KMS-11 (cell line): ENCODE results near the gene KRTAP10-10.

ENCODE experiments used
- H2AFZ ChIP-seq: fragments of 200-600 bp; sonication (generic); 2 replicates; pipeline ENCODE4 v1.6.1; 2016; ENCODE audit warnings: antibody characterized with exemption, mixed run types, low read depth
- H3K27ac ChIP-seq: fragments of 200-600 bp; sonication (generic); 2 replicates; pipeline ENCODE4 v1.6.1; 2016; ENCODE audit warnings: mild to moderate bottlenecking, mixed run types
- H3K27me3 ChIP-seq: fragments of 200-600 bp; sonication (generic); 2 replicates; pipeline ENCODE4 v1.6.1; 2017; ENCODE audit warnings: mild to moderate bottlenecking, low read depth, mixed run types, moderate library complexity; ENCODE audit not compliant: insufficient read depth
- H3K36me3 ChIP-seq: fragments of 200-600 bp; sonication (generic); 2 replicates; pipeline ENCODE4 v1.6.1; 2017; ENCODE audit warnings: mild to moderate bottlenecking, mixed run types; ENCODE audit not compliant: insufficient read depth
- H3K4me1 ChIP-seq: fragments of 200-600 bp; sonication (generic); 2 replicates; pipeline ENCODE4 v1.6.1; 2016; ENCODE audit warnings: mild to moderate bottlenecking, low read depth, mixed run types; ENCODE audit not compliant: poor library complexity, severe bottlenecking
- H3K4me2 ChIP-seq: fragments of 200-600 bp; sonication (generic); 2 replicates; pipeline ENCODE4 v1.7.0; 2016; ENCODE audit warnings: mild to moderate bottlenecking, mixed run types
- H3K4me3 ChIP-seq: fragments of 200-600 bp; sonication (generic); IDR thresholded peaks from 2 replicates; pipeline ENCODE4 v1.6.1; 2017; ENCODE audit warnings: low read depth, low read length, mixed read lengths; ENCODE audit not compliant: insufficient read depth
- H3K79me2 ChIP-seq: fragments of 200-600 bp; sonication (generic); 2 replicates; pipeline ENCODE4 v1.6.1; 2016; ENCODE audit warnings: low read depth, mixed run types; ENCODE audit not compliant: insufficient read depth
- H3K9ac ChIP-seq: fragments of 200-600 bp; sonication (generic); 2 replicates; pipeline ENCODE4 v1.6.1; 2016; ENCODE audit warnings: mild to moderate bottlenecking, mixed run types
- H4K20me1 ChIP-seq: fragments of 200-600 bp; sonication (generic); 2 replicates; pipeline ENCODE4 v1.6.1; 2016; ENCODE audit warnings: mild to moderate bottlenecking, mixed run types; ENCODE audit not compliant: insufficient read depth
- CTCF ChIP-seq: fragments of 200-600 bp; sonication (generic); conservative IDR thresholded peaks from 2 replicates; pipeline ENCODE4 v1.6.1; 2017; ENCODE audit warnings: low read depth, mild to moderate bottlenecking, antibody characterized with exemption, low read length, moderate library complexity, mixed read lengths

The KRTAP10-10 gene

GRCh38 chr21:44618504-44618903 lies 18.7 kb upstream of the KRTAP10-10 start:
- Histone ChIP-seq H3K9ac (no peak overlapping the region), H3K27me3 (peaks cover 39% of the 10 kb centered on the region), H2AFZ (no peak overlapping the region), H3K4me3 (no peak overlapping the region), H3K79me2 (no peaks in the 10 kb centered on the region), H3K4me2 (no peak overlapping the region), H3K4me1 (no peaks in the 10 kb centered on the region), H4K20me1 (no peaks in the 10 kb centered on the region), H3K27ac (no peak overlapping the region), H3K36me3 (no peaks in the 10 kb centered on the region)
- no peak for TF ChIP-seq CTCF

- no peak overlapping the region for H3K4me3 ChIP-seq
- H3K36me3 ChIP-seq, result no peaks in the 10 kb centered on the region
- no peak overlapping the region for H2AFZ ChIP-seq
Observed at GRCh38 chr21:44618909-44619308, 18.2 kb upstream of the KRTAP10-10 start.

GRCh38 chr21:44619886-44620285 lies 17.3 kb upstream of the KRTAP10-10 start:
- no peak overlapping the region for H3K4me3 ChIP-seq
- peaks cover 33% of the 10 kb centered on the region for H3K27me3 ChIP-seq
- no peak overlapping the region for H3K9ac ChIP-seq
- no peaks in the 10 kb centered on the region for H3K36me3 ChIP-seq
- H3K4me2 ChIP-seq, result no peak overlapping the region
- no peaks in the 10 kb centered on the region for H3K79me2 ChIP-seq
- no peak overlapping the region for H2AFZ ChIP-seq
- no peaks in the 10 kb centered on the region for H4K20me1 ChIP-seq
- no peak overlapping the region for H3K27ac ChIP-seq
- no peaks in the 10 kb centered on the region for H3K4me1 ChIP-seq
- no peak for TF ChIP-seq CTCF

More at GRCh38 chr21:44618909-44619308, 18.2 kb upstream of the KRTAP10-10 start:
- Histone ChIP-seq H3K4me2 (no peak overlapping the region), H3K27me3 (peaks cover 36% of the 10 kb centered on the region), H3K9ac (no peak overlapping the region), H3K4me1 (no peaks in the 10 kb centered on the region), H4K20me1 (no peaks in the 10 kb centered on the region), H3K27ac (no peak overlapping the region), H3K79me2 (no peaks in the 10 kb centered on the region)
- TF ChIP-seq CTCF, result no peak

GRCh38 chr21:44623575-44623974 lies 13.6 kb upstream of the KRTAP10-10 start:
- Histone ChIP-seq H3K9ac (no peak overlapping the region), H3K79me2 (no peaks in the 10 kb centered on the region), H3K27ac (no peak overlapping the region), H2AFZ (no peak overlapping the region), H3K4me2 (no peak overlapping the region), H3K4me1 (no peaks in the 10 kb centered on the region), H4K20me1 (no peaks in the 10 kb centered on the region), H3K36me3 (no peaks in the 10 kb centered on the region), H3K4me3 (no peak overlapping the region), H3K27me3 (peaks cover 24% of the 10 kb centered on the region)
- TF ChIP-seq CTCF, result no peak

GRCh38 chr21:44625756-44626155 lies 11.4 kb upstream of the KRTAP10-10 start:
- peaks cover 18% of the 10 kb centered on the region for H3K27me3 ChIP-seq
- no peak overlapping the region for H2AFZ ChIP-seq
- H3K36me3 ChIP-seq, result no peaks in the 10 kb centered on the region
- no peaks in the 10 kb centered on the region for H4K20me1 ChIP-seq
- no peak overlapping the region for H3K9ac ChIP-seq
- H3K4me1 ChIP-seq, result no peaks in the 10 kb centered on the region
- no peak overlapping the region for H3K4me3 ChIP-seq
- H3K79me2 ChIP-seq, result no peaks in the 10 kb centered on the region
- H3K4me2 ChIP-seq, result no peak overlapping the region
- no peak for TF ChIP-seq CTCF
- no peak overlapping the region for H3K27ac ChIP-seq
